Stomach (tissue), 9 donors: Measurements from ENCODE around the gene LRSAM1. TPM values are rescaled to one million over a fixed set of nuclear protein-coding genes. Genes with fewer than 3 reads are reported as not detected.

Experiments
- DNase-seq, 2 donors: peaks; one replicate each; pipeline versions ENCODE4 v3.0.0 to v3.0.0-alpha.2; 2013 to 2019
- H3K27ac ChIP-seq, 5 donors: fragments of 200-600 bp in 4 of 5; sonication (generic) in 4 of 5; one replicate each; pipeline ENCODE4 v1.5.1; 2013 to 2019; ENCODE audit warnings: mild to moderate bottlenecking in 1 of 5, moderate library complexity in 1 of 5
- H3K27me3 ChIP-seq, 3 donors: fragments of 200-600 bp; sonication (generic); one replicate each; pipeline ENCODE4 v1.5.1; 2017 to 2019; ENCODE audit warnings: mixed run types in 1 of 3
- H3K36me3 ChIP-seq, 4 donors: fragments of 200-600 bp; sonication (generic); 1 replicate in 3 of 4; 2 replicates in 1 of 4; pipeline ENCODE4 v1.5.1; 2016 to 2019
- H3K4me1 ChIP-seq, 4 donors: fragments of 200-600 bp; sonication (generic); one replicate each; pipeline ENCODE4 v1.5.1; 2016 to 2019
- H3K4me3 ChIP-seq, 4 donors: fragments of 200-600 bp; sonication (generic) in 3 of 4; one replicate each; pipeline ENCODE4 v1.5.1; 2016 to 2019; ENCODE audit warnings: mild to moderate bottlenecking in 1 of 4
- H3K9me3 ChIP-seq, 4 donors: fragments of 200-600 bp; sonication (generic); one replicate each; pipeline ENCODE4 v1.5.1; 2016 to 2019
- CTCF ChIP-seq, 7 experiments: fragments of 450-650 bp in 4 of 7; fragments of 200-600 bp in 3 of 7; sonication (generic) in 3 of 7; IDR thresholded peaks; one replicate each; pipeline ENCODE4 v1.5.1; 2016 to 2019; ENCODE audit warnings: antibody characterized with exemption in 7 of 7, control low read depth in 2 of 7, mild to moderate bottlenecking in 1 of 7
- EP300 ChIP-seq: sonication (generic); formaldehyde crosslinking; IDR thresholded peaks from one replicate; pipeline ENCODE4 v1.6.1; 2017; ENCODE audit warnings: antibody characterized with exemption
- POLR2A ChIP-seq, 4 donors: fragments of 450-650 bp; IDR thresholded peaks; one replicate each; pipeline ENCODE4 v1.6.1; 2016; ENCODE audit warnings: antibody characterized with exemption in 4 of 4, control low read depth in 2 of 4, mild to moderate bottlenecking in 1 of 4, moderate library complexity in 1 of 4
- POLR2AphosphoS5 ChIP-seq, 3 donors: sonication (generic); formaldehyde crosslinking; IDR thresholded peaks; one replicate each; pipeline ENCODE4 v1.6.1; 2016; ENCODE audit warnings: antibody characterized with exemption in 3 of 3
- WGBS, 5 donors: extraction: QIAGEN DNeasy Blood & Tissue Kit in 3 of 5; methylation state at CpG; one replicate each; pipeline versions ENCODE4 v1.1.5 to v1.1.7; 2013 to 2018; 5-methylcytosine and 5-hydroxymethylcytosine counted together
- intact Hi-C: fragments of 100-400 bp; cut with DNase I; formaldehyde crosslinking; loops from one replicate; pipeline ENCODE4 v1.15.1; 2023; ENCODE audit warnings: low total_unique reads
- polyA plus RNA-seq, 3 donors: library from polyadenylated mRNA; stranded (reverse); fragments of 200-250 nt; gene quantifications; one replicate each; pipeline ENCODE4 v1.2.3, GENCODE V29; 2013
- total RNA-seq, 5 donors: library from RNA; depleted of rRNA; stranded (reverse); fragments of >200 nt; gene quantifications; one replicate each; pipeline versions ENCODE4 v1.1.0 to v1.2.3, GENCODE V29; 2014 to 2016
- donor health status: healthy with polysubstance abuse.
- donor health status: Bipolar disorder and iron deficiency.
- donor health status: healthy.

Gene LRSAM1
- total and polyA plus RNA-seq, 8 donors: 7.2 to 138 (median 14.0) TPM

GRCh38 chr9:127423934-127424675 is 27.2 kb upstream of the LRSAM1 start, which contains the start of gene ZNF79:
Gene ZNF79, plus strand, starts transcription at chr9:127424382. Its CDS starts 406 bp downstream, at chr9:127424788.
- H3K9me3 ChIP-seq: no peaks in the 10 kb centered on the region
- peaks cover 16 to 66% (median 44%) of the 10 kb centered on the region in 4 donors for H3K4me1 ChIP-seq
- intact Hi-C loops: no loop called here
- WGBS, 5 donors: 0 to 1% (median 0%) methylated on average over 42 to 54 of the region's 54 CpGs
- peak; percentile 95 to 98 for DNase-seq
- H3K27me3 ChIP-seq: no peaks in the 10 kb centered on the region
- peaks cover 5 to 12% (median 10%) of the 10 kb centered on the region in 4 donors for H3K36me3 ChIP-seq
- peak within 1 kb of the TSS; percentile 86 to 98 (median 92) for H3K4me3 ChIP-seq
- peak within 1 kb of the TSS; percentile 80 to 94 (median 92) for H3K27ac ChIP-seq
- no peak for TF ChIP-seq POLR2A (IDR thresholded peaks at IDR 0.05)
- no peak for TF ChIP-seq EP300
- peak; percentile 70 to 92 (median 79) for TF ChIP-seq POLR2AphosphoS5 (IDR thresholded peaks at IDR 0.05)

GRCh38 chr9:127424676-127424999 is 26.7 kb upstream of the LRSAM1 start:
- H3K4me3 ChIP-seq: peak overlapping the region; percentile 86 to 98 (median 92)
- no peak for TF ChIP-seq CTCF (IDR thresholded peaks at IDR 0.05)
- TF ChIP-seq POLR2AphosphoS5 (IDR thresholded peaks at IDR 0.05): no peak
- TF ChIP-seq POLR2A (IDR thresholded peaks at IDR 0.05): no peak
- TF ChIP-seq EP300: no peak
- WGBS, 5 donors: 0 to 1% (median 0%) methylated on average over 12 to 13 of the region's 13 CpGs
- DNase-seq: no peak
- intact Hi-C loops: no loop called here
- H3K27me3 ChIP-seq: no peaks in the 10 kb centered on the region
- peak overlapping the region; percentile 80 to 94 (median 92) for H3K27ac ChIP-seq
- H3K9me3 ChIP-seq: no peaks in the 10 kb centered on the region
- peaks cover 16 to 65% (median 44%) of the 10 kb centered on the region in 4 donors for H3K4me1 ChIP-seq
- H3K36me3 ChIP-seq: peaks cover 9 to 17% (median 15%) of the 10 kb centered on the region in 4 donors

GRCh38 chr9:127426756-127427155 is 24.6 kb upstream of the LRSAM1 start:
- DNase-seq: no peak
- H3K27ac ChIP-seq: no peak overlapping the region
- H3K27me3 ChIP-seq: no peaks in the 10 kb centered on the region
- peaks cover 18 to 38% (median 31%) of the 10 kb centered on the region in 4 donors for H3K36me3 ChIP-seq
- 86 to 95% (median 92%) methylated on average over 2 of the region's 2 CpGs for WGBS, 5 donors
- TF ChIP-seq POLR2AphosphoS5 (IDR thresholded peaks at IDR 0.05): no peak
- TF ChIP-seq CTCF (IDR thresholded peaks at IDR 0.05): no peak
- TF ChIP-seq EP300: no peak
- TF ChIP-seq POLR2A (IDR thresholded peaks at IDR 0.05): no peak
- H3K9me3 ChIP-seq: no peaks in the 10 kb centered on the region
- intact Hi-C loops: no loop called here
- H3K4me3 ChIP-seq: no peak overlapping the region
- H3K4me1 ChIP-seq: peaks cover 16 to 46% (median 40%) of the 10 kb centered on the region in 4 donors

GRCh38 chr9:127428348-127428747 is 23.0 kb upstream of the LRSAM1 start:
- Histone ChIP-seq H3K27me3 (no peaks in the 10 kb centered on the region), H3K36me3 (peaks cover 23 to 44% (median 40%) of the 10 kb centered on the region in 4 donors), H3K4me1 (peaks cover 4 to 30% (median 24%) of the 10 kb centered on the region in 4 donors), H3K4me3 (no peak overlapping the region), H3K27ac (no peak overlapping the region), H3K9me3 (no peaks in the 10 kb centered on the region)
- intact Hi-C loops: no loop called here
- no peak for DNase-seq
- 77 to 90% (median 87%) methylated on average over 3 of the region's 3 CpGs for WGBS, 5 donors
- TF ChIP-seq POLR2A (IDR thresholded peaks at IDR 0.05): no peak
- TF ChIP-seq CTCF (IDR thresholded peaks at IDR 0.05): no peak
- TF ChIP-seq EP300: no peak
- no peak for TF ChIP-seq POLR2AphosphoS5 (IDR thresholded peaks at IDR 0.05)

- no peak overlapping the region for H3K4me3 ChIP-seq
- intact Hi-C loops: no loop called here
- WGBS, 5 donors: 95 to 97% (median 96%) methylated on average over 8 of the region's 8 CpGs
- peaks cover 0 to 22% (median 13%) of the 10 kb centered on the region in 4 donors for H3K4me1 ChIP-seq
- H3K9me3 ChIP-seq: no peaks in the 10 kb centered on the region
- H3K36me3 ChIP-seq: peaks cover 42 to 65% (median 61%) of the 10 kb centered on the region in 4 donors
- H3K27ac ChIP-seq: no peak overlapping the region
- no peaks in the 10 kb centered on the region for H3K27me3 ChIP-seq
- TF ChIP-seq CTCF (IDR thresholded peaks at IDR 0.05) (no peak), POLR2AphosphoS5 (IDR thresholded peaks at IDR 0.05) (no peak), POLR2A (IDR thresholded peaks at IDR 0.05) (no peak)
- DNase-seq: no peak
Observed at GRCh38 chr9:127430415-127430814, 20.9 kb upstream of the LRSAM1 start.
